GM12878 (cell line): ENCODE results near the gene SEC31A. TPM values are rescaled to one million over a fixed set of nuclear protein-coding genes. Genes with fewer than 3 reads are reported as not detected.

Experiments used
- ATAC-seq: fragments of 200-7000 bp; cut with Tn5 transposase; 3 replicates; pipeline ENCODE4 v1.9.1; 2020; ENCODE audit warnings: mild to moderate bottlenecking, moderate library complexity
- BruUV-seq: library from RNA; stranded (reverse); fragments of 400-500 nt; replicated peaks from 2 replicates; lab custom pipeline; 2021; lab: Mats Ljungman, UMichigan
- CTCF ChIA-PET: fragments of 300-600 bp; sonication (Branson Sonifier 250); formaldehyde crosslinking; extraction: SDS; loops from one replicate; lab custom pipeline; 2021; ENCODE audit warnings: inconsistent platforms; lab: Yijun Ruan, JAX
- POLR2A ChIA-PET: fragments of 350-600 bp; formaldehyde crosslinking; extraction: SDS; loops from one replicate; lab custom pipeline; 2021; ENCODE audit warnings: inconsistent platforms; lab: Charles Lee
- RAD21 ChIA-PET: fragments of 300-600 bp; sonication (Branson Sonifier 250); formaldehyde crosslinking; loops from one replicate; lab custom pipeline; 2023; ENCODE audit warnings: antibody characterized with exemption; ENCODE audit not compliant: unreplicated experiment; lab: Charles Lee
- SMC1A ChIA-PET: fragments of 300-600 bp; sonication (Branson Sonifier 250); formaldehyde crosslinking; loops from one replicate; lab custom pipeline; 2023; ENCODE audit not compliant: unreplicated experiment, uncharacterized antibody; lab: Charles Lee
- DNase-seq: peaks from one replicate; pipeline ENCODE4 v3.0.0-alpha.2; 2011; ENCODE audit warnings: low read depth, low spot score
- FAIRE-seq: peaks from 3 replicates; lab custom pipeline; 2011; peaks lifted over from hg19 to GRCh38; lab: Jason Lieb, UNC
- H2AFZ ChIP-seq: 2 replicates; pipeline ENCODE4 v1.6.0; 2011; ENCODE audit warnings: low read depth, low read length, control low read depth; ENCODE audit not compliant: control insufficient read depth
- H3K27ac ChIP-seq: 2 replicates; pipeline ENCODE4 v1.5.1; 2011; ENCODE audit warnings: control low read depth; ENCODE audit not compliant: control insufficient read depth, insufficient read depth
- H3K27me3 ChIP-seq, 2 experiments: replicated peaks in 1 of 2; 2 replicates each; pipeline versions ENCODE4 v1.6.0 to v1.6.1; 2011; ENCODE audit warnings: low read length in 1 of 2; ENCODE audit not compliant: control insufficient read depth in 2 of 2, insufficient read depth in 2 of 2
- H3K36me3 ChIP-seq, 2 experiments: 2 replicates each; pipeline ENCODE4 v1.5.1; 2011; ENCODE audit warnings: low read length in 1 of 2; ENCODE audit not compliant: control insufficient read depth in 2 of 2, insufficient read depth in 2 of 2
- H3K4me1 ChIP-seq: 2 replicates; pipeline ENCODE4 v1.6.1; 2011; ENCODE audit warnings: mild to moderate bottlenecking, low read length, moderate library complexity, mixed read lengths; ENCODE audit not compliant: control insufficient read depth, insufficient read depth
- H3K4me2 ChIP-seq: 2 replicates; pipeline ENCODE4 v1.6.0; 2011; ENCODE audit warnings: control low read depth; ENCODE audit not compliant: control insufficient read depth, insufficient read depth
- H3K4me3 ChIP-seq: fragments of 200-600 bp; sonication (generic); 2 replicates; pipeline ENCODE4 v1.5.1; 2016
- H3K79me2 ChIP-seq: 2 replicates; pipeline ENCODE4 v1.6.0; 2011; ENCODE audit warnings: low read length; ENCODE audit not compliant: control insufficient read depth, insufficient read depth
- H3K9ac ChIP-seq: 2 replicates; pipeline ENCODE4 v1.8.0; 2011; ENCODE audit warnings: low read length, control low read depth, mixed read lengths; ENCODE audit not compliant: control insufficient read depth, insufficient read depth
- H3K9me3 ChIP-seq: replicated peaks from 3 replicates; pipeline ENCODE4 v1.5.1; 2011; ENCODE audit warnings: mild to moderate bottlenecking, low read length; ENCODE audit not compliant: control insufficient read depth, insufficient read depth
- H4K20me1 ChIP-seq: 2 replicates; pipeline ENCODE4 v1.6.0; 2011; ENCODE audit not compliant: control insufficient read depth, insufficient read depth
- EP300 ChIP-seq, 2 experiments: fragments of 150-350 bp in 1 of 2; IDR thresholded peaks; 2 replicates each; pipeline ENCODE4 v1.6.1; 2011 to 2012; ENCODE audit warnings: low read depth in 2 of 2, low read length in 2 of 2, borderline replicate concordance in 1 of 2, improper control_type of control experiment in 1 of 2, inconsistent platforms in 1 of 2; ENCODE audit not compliant: control insufficient read depth in 1 of 2
- GATAD2B ChIP-seq: fragments of 450-650 bp; conservative IDR thresholded peaks from 2 replicates; pipeline ENCODE4 v1.6.1; 2017; ENCODE audit warnings: low read depth, mild to moderate bottlenecking, moderate library complexity
- NR2C1 ChIP-seq: fragments of 450-650 bp; IDR thresholded peaks from 2 replicates; pipeline ENCODE4 v1.6.1; 2017; ENCODE audit warnings: antibody characterized with exemption, mild to moderate bottlenecking, moderate library complexity
- NR2F1 ChIP-seq: fragments of 450-650 bp; conservative IDR thresholded peaks from 2 replicates; pipeline ENCODE4 v1.6.1; 2017; ENCODE audit warnings: mild to moderate bottlenecking
- RB1 ChIP-seq: fragments of 450-650 bp; formaldehyde crosslinking; IDR thresholded peaks from 2 replicates; pipeline ENCODE4 v1.6.1; 2017; ENCODE audit warnings: mild to moderate bottlenecking, borderline replicate concordance
- SMAD1 ChIP-seq: fragments of 450-650 bp; IDR thresholded peaks from 2 replicates; pipeline ENCODE4 v1.6.1; 2018; ENCODE audit warnings: mild to moderate bottlenecking, low read depth; ENCODE audit not compliant: partially characterized antibody
- SP1 ChIP-seq: IDR thresholded peaks from one replicate; pipeline ENCODE4 v1.6.1; 2011; ENCODE audit warnings: low read depth, low read length
- SUZ12 ChIP-seq: fragments of 200-600 bp; sonication (generic); IDR thresholded peaks from one replicate; pipeline ENCODE4 v1.6.1; 2018; ENCODE audit warnings: antibody characterized with exemption, mild to moderate bottlenecking; ENCODE audit not compliant: unreplicated experiment
- ZZZ3 ChIP-seq: IDR thresholded peaks from 2 replicates; pipeline ENCODE4 v1.6.1; 2011; ENCODE audit warnings: low read depth; ENCODE audit not compliant: control insufficient read depth, insufficient read length
- WGBS: methylation state at CpG from one replicate; pipeline ENCODE4 v1.1.6; 2016; ENCODE audit warnings: low lambda C conversion rate; ENCODE audit not compliant: insufficient replicate concordance, insufficient coverage; ENCODE audit errors: missing lambda C conversion rate; 5-methylcytosine and 5-hydroxymethylcytosine counted together
- in situ Hi-C: fragments of 300-500 bp; cut with MboI; formaldehyde crosslinking; loops from 9 replicates; pipeline ENCODE4 v1.14.3; 2018; ENCODE audit warnings: mixed read lengths
- intact Hi-C: fragments of 100-400 bp; cut with micrococcal nuclease; formaldehyde crosslinking; loops from one replicate; pipeline ENCODE4 v1.14.2; 2022; ENCODE audit not compliant: unreplicated experiment
- polyA plus RNA-seq, 11 experiments: library from polyadenylated mRNA; depleted of rRNA in 4 of 11; unstranded in 6 of 11; stranded (reverse) in 5 of 11; fragments of >200 nt; fragmentation: Nextera tagmentation in 4 of 11; fragmentation: Illumina TruSeq in 1 of 11; extraction: Ambion mirVana in 4 of 11; extraction: Trizol in 1 of 11; gene quantifications; 1 replicate in 1 of 11; 2 replicates in 10 of 11; pipeline versions ENCODE4 v1.2.1 to v1.2.3, GENCODE V29; 2011 to 2016; ENCODE audit warnings: inconsistent platforms in 2 of 11, missing spikeins in 2 of 11, low read depth in 1 of 11
- total RNA-seq, 4 experiments: library from RNA; depleted of rRNA in 3 of 4; stranded (reverse); fragments of >200 nt in 3 of 4; fragmentation: Illumina TruSeq in 1 of 4; extraction: Trizol in 1 of 4; gene quantifications; 2 replicates each; pipeline versions ENCODE4 v1.2.1 to v1.2.3, GENCODE V29; 2013 to 2021
- TF ChIP-seq, protein P1 (sequence below): fragments of 450-650 bp; IDR thresholded peaks from 2 replicates; pipeline ENCODE4 v1.6.1; 2016; ENCODE audit warnings: mild to moderate bottlenecking
- TF ChIP-seq, protein P2 (sequence below): IDR thresholded peaks from 2 replicates; pipeline ENCODE4 v1.6.1; 2012; ENCODE audit warnings: low read depth, low read length, improper control_type of control experiment

SEC31A gene
- total and polyA plus RNA-seq, 10 of the 15 experiments (the other 5 are each of a cell fraction or from before 2014, with no cell fraction given): 74.6 to 171 (median 129) TPM

DNA sequence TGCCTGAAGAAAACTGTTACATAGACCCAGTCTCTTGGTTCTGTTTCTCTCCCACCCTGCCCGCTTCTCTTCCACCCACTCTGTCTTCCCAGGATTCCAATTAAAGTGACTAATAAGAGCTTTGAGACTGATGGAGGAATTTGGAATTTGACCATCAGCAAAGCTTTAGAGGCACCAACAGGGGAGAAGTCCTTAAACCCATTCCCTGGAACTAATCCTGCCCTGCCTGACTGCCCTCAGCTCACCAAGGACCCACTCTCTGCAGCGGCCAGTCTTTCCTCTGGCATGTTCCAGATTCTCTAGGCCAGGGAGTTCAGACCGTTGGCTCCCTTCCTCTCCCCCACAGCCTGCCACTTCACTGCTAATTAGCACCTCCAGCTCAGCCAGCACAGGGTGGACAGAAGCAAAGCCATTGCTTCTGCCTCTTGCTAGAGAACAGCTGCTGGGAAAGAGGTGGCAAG lies 116.2 kb downstream of the SEC31A start (continued):
- TF ChIP-seq, protein P1, sequence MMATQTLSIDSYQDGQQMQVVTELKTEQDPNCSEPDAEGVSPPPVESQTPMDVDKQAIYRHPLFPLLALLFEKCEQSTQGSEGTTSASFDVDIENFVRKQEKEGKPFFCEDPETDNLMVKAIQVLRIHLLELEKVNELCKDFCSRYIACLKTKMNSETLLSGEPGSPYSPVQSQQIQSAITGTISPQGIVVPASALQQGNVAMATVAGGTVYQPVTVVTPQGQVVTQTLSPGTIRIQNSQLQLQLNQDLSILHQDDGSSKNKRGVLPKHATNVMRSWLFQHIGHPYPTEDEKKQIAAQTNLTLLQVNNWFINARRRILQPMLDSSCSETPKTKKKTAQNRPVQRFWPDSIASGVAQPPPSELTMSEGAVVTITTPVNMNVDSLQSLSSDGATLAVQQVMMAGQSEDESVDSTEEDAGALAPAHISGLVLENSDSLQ: no peak
- TF ChIP-seq SUZ12: no peak
- TF ChIP-seq, protein P2, sequence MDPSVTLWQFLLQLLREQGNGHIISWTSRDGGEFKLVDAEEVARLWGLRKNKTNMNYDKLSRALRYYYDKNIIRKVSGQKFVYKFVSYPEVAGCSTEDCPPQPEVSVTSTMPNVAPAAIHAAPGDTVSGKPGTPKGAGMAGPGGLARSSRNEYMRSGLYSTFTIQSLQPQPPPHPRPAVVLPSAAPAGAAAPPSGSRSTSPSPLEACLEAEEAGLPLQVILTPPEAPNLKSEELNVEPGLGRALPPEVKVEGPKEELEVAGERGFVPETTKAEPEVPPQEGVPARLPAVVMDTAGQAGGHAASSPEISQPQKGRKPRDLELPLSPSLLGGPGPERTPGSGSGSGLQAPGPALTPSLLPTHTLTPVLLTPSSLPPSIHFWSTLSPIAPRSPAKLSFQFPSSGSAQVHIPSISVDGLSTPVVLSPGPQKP: no peak
- TF ChIP-seq SP1: no peak
- no peak for TF ChIP-seq GATAD2B
- no peak for TF ChIP-seq ZZZ3
- TF ChIP-seq SMAD1: no peak
- TF ChIP-seq EP300 (IDR thresholded peaks at IDR 0.05; ENCODE audit: borderline replicate concordance in 1 of 2, control insufficient read depth in 1 of 2, low read depth in 2 of 2, low read length in 2 of 2): no peak

DNA sequence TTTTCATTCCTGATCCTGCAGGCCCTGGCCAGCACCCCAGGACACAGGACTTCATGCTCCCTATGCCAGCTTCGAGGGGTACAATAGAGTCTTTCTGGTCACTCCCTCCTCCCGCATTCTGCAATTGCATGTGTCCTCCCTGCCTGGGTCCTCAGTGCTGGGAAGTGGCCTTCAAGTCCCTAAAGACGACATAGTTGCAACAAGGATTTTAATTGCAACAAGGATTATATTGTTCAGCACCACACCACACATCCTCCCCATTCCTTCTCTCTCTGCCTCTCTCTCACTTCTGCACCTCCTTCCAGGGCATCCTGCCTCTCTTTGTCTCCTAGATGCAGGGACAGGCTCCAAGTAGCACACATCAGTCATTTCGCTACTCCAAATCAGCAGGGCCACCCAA lies 117.9 kb downstream of the SEC31A start:
- no peak for FAIRE-seq
- no peak overlapping the region for H3K4me3 ChIP-seq
- no peak for ATAC-seq
- H3K27ac ChIP-seq: no peak overlapping the region
- H3K4me1 ChIP-seq: no peaks in the 10 kb centered on the region
- ChIA-PET POLR2A (no interaction called here), SMC1A (no interaction called here)
- intact Hi-C loops: no loop called here
- H3K27me3 ChIP-seq: no peaks in the 10 kb centered on the region; a peak in 1 of 4 replicates
- H4K20me1 ChIP-seq: no peaks in the 10 kb centered on the region
- 2% methylated on average over 4 of the region's 4 CpGs for WGBS
- DNase-seq: no peak
- BruUV-seq: no TSS peak
- H3K4me2 ChIP-seq: no peak overlapping the region
- no peak for TF ChIP-seq RB1
- TF ChIP-seq NR2C1: no peak
- TF ChIP-seq NR2F1: no peak
- TF ChIP-seq, all 136 proteins: peak for 0
- no peak overlapping the region for H2AFZ ChIP-seq
- CTCF ChIA-PET: no interaction called here
- RAD21 ChIA-PET: no interaction called here
- no peaks in the 10 kb centered on the region for H3K79me2 ChIP-seq
- no peak overlapping the region for H3K9ac ChIP-seq
- in situ Hi-C loops: no loop called here
- no peaks in the 10 kb centered on the region for H3K9me3 ChIP-seq
- no peaks in the 10 kb centered on the region for H3K36me3 ChIP-seq
